HG03571 (cell line): Measurements from ENCODE around the gene CHP2.
"Not testable (repeated sequence)": the region's sequence is repeated elsewhere in the genome, so short reads cannot be mapped to it uniquely, and the experiment has no call there.

Experiments used
- ATAC-seq: cut with Tn5 transposase; IDR thresholded peaks from one replicate; pipeline ENCODE4 v1.9.1; 2021; ENCODE audit not compliant: unreplicated experiment

Gene CHP2

GRCh38 chr16:23742766-23743165, 12.1 kb upstream of the CHP2 start:
- ATAC-seq, result no peak

- ATAC-seq, result no peak
These were observed 9.6 kb upstream of the CHP2 start for GRCh38 chr16:23745263-23745662.

- no peak for ATAC-seq
These were observed 6.2 kb upstream of the CHP2 start for GRCh38 chr16:23748630-23749029.

- not testable (repeated sequence) for ATAC-seq
These were observed 3.8 kb upstream of the CHP2 start for GRCh38 chr16:23751053-23751452.

GRCh38 chr16:23753908-23754593, 775 bp upstream of the CHP2 start:
- ATAC-seq, result no peak

- no peak for ATAC-seq
These were observed 621 bp downstream of the CHP2 start for GRCh38 chr16:23755484-23755809.

GRCh38 chr16:23757116-23757515, 2.3 kb downstream of the CHP2 start:
- ATAC-seq, result no peak

GRCh38 chr16:23757937-23758619, 3.3 kb downstream of the CHP2 start:
- ATAC-seq, result no peak

GRCh38 chr16:23765933-23766332, 11.1 kb downstream of the CHP2 start:
- ATAC-seq, result no peak

GRCh38 chr16:23768581-23768980, 13.8 kb downstream of the CHP2 start:
- ATAC-seq, result no peak

GRCh38 chr16:23771027-23771426, 16.2 kb downstream of the CHP2 start:
- ATAC-seq, result no peak

GRCh38 chr16:23771642-23772041, 16.8 kb downstream of the CHP2 start:
- no peak for ATAC-seq

- no peak for ATAC-seq
These were observed 18.5 kb downstream of the CHP2 start for GRCh38 chr16:23773339-23773738.

GRCh38 chr16:23781176-23781575, 26.4 kb downstream of the CHP2 start:
- ATAC-seq, result no peak

GRCh38 chr16:23784811-23785447, 30.1 kb downstream of the CHP2 start:
- no peak for ATAC-seq

GRCh38 chr16:23785842-23786241, 31.0 kb downstream of the CHP2 start:
- no peak for ATAC-seq

- ATAC-seq, result no peak
These were observed 32.2 kb downstream of the CHP2 start for GRCh38 chr16:23786964-23787561.

GRCh38 chr16:23788685-23789084, 33.9 kb downstream of the CHP2 start:
- no peak for ATAC-seq

- ATAC-seq, result no peak
These were observed 40.6 kb downstream of the CHP2 start for GRCh38 chr16:23795378-23795777.

GRCh38 chr16:23796941-23797340, 42.1 kb downstream of the CHP2 start:
- no peak for ATAC-seq

GRCh38 chr16:23801378-23801777, 46.6 kb downstream of the CHP2 start:
- no peak for ATAC-seq

- ATAC-seq, result no peak
These were observed 48.0 kb downstream of the CHP2 start for GRCh38 chr16:23802776-23803175.
